Measurements from ENCODE around the gene KCND1. TPM values are rescaled to one million over a fixed set of nuclear protein-coding genes. Genes with fewer than 3 reads are reported as not detected.

KCND1 gene
- total RNA-seq, 1 donor from 2014 or later = 0.68 TPM

- no peak for ATAC-seq
- intact Hi-C loops (cut with DNase I) = no loop called here
- DNase-seq (ENCODE audit: missing footprints) = no peak
Observed at GRCh38 chrX:48978226-48978625, 6.6 kb upstream of the KCND1 start.

- ATAC-seq = no peak
Observed at GRCh38 chrX:48976086-48976485, 4.4 kb upstream of the KCND1 start.

GRCh38 chrX:48975541-48975940, 3.9 kb upstream of the KCND1 start:
- intact Hi-C loops (cut with DNase I) = no loop called here
- DNase-seq (ENCODE audit: missing footprints) (no peak), ATAC-seq (no peak)

More at GRCh38 chrX:48976086-48976485, 4.4 kb upstream of the KCND1 start:
- intact Hi-C loops (cut with DNase I) = no loop called here
- no peak for DNase-seq (ENCODE audit: missing footprints)

GRCh38 chrX:48975041-48975440, 3.4 kb upstream of the KCND1 start:
- ATAC-seq (no peak), DNase-seq (ENCODE audit: missing footprints) (no peak)
- intact Hi-C loops (cut with DNase I) = no loop called here

- no peak for ATAC-seq
- no peak for DNase-seq (ENCODE audit: missing footprints)
- intact Hi-C loops (cut with DNase I) = no loop called here
Observed at GRCh38 chrX:48974574-48974973, 2.9 kb upstream of the KCND1 start.

GRCh38 chrX:48974033-48974432, 2.4 kb upstream of the KCND1 start:
- ATAC-seq = no peak
- intact Hi-C loops (cut with DNase I) = no loop called here
- DNase-seq (ENCODE audit: missing footprints) = no peak

GRCh38 chrX:48972220-48973164, 848 bp upstream of the KCND1 start:
- ATAC-seq = peak; percentile 64
- intact Hi-C loops (cut with DNase I) = no loop called here

GRCh38 chrX:48969471-48969870, 2.2 kb downstream of the KCND1 start:
- ATAC-seq (no peak), DNase-seq (ENCODE audit: missing footprints) (no peak)

More at GRCh38 chrX:48972220-48973164, 848 bp upstream of the KCND1 start:
- no peak for DNase-seq (ENCODE audit: missing footprints)

GRCh38 chrX:48968377-48968776, 3.3 kb downstream of the KCND1 start:
- DNase-seq (ENCODE audit: missing footprints) (no peak), ATAC-seq (no peak)
- intact Hi-C loops (cut with DNase I) = no loop called here

More at GRCh38 chrX:48969471-48969870, 2.2 kb downstream of the KCND1 start:
- intact Hi-C loops (cut with DNase I) = no loop called here

GRCh38 chrX:48966796-48967579, 4.7 kb downstream of the KCND1 start:
- intact Hi-C loops (cut with DNase I) = no loop called here
- no peak for DNase-seq (ENCODE audit: missing footprints)
- no peak for ATAC-seq

GRCh38 chrX:48965959-48966358, 5.7 kb downstream of the KCND1 start:
- DNase-seq (ENCODE audit: missing footprints) = no peak
- no peak for ATAC-seq
- intact Hi-C loops (cut with DNase I) = no loop called here

- no peak for ATAC-seq
- DNase-seq (ENCODE audit: missing footprints) = no peak
- intact Hi-C loops (cut with DNase I) = no loop called here
Observed at GRCh38 chrX:48961585-48962091, 10.0 kb downstream of the KCND1 start.

- DNase-seq (ENCODE audit: missing footprints) = no peak
Observed at GRCh38 chrX:48960291-48960690, 11.4 kb downstream of the KCND1 start.

GRCh38 chrX:48958635-48959094, 13.0 kb downstream of the KCND1 start:
- ATAC-seq (peak; percentile 0), DNase-seq (ENCODE audit: missing footprints) (no peak)
- intact Hi-C loops (cut with DNase I) = loop anchor here (5.0 kb wide), 3 partner anchors 41 to 156 kb away; partner anchors contain the start of genes HDAC6, PIM2 and TFE3

More at GRCh38 chrX:48960291-48960690, 11.4 kb downstream of the KCND1 start:
- ATAC-seq = no peak
- intact Hi-C loops (cut with DNase I) = no loop called here

GRCh38 chrX:48957827-48958634, 13.6 kb downstream of the KCND1 start:
- intact Hi-C loops (cut with DNase I) = loop anchor here (5.0 kb wide), 3 partner anchors 41 to 156 kb away; partner anchors contain the start of genes HDAC6, PIM2 and TFE3
- ATAC-seq (peak; percentile 96), DNase-seq (ENCODE audit: missing footprints) (peak; percentile 98)

- DNase-seq (ENCODE audit: missing footprints) (peak; percentile 74), ATAC-seq (no peak)
- intact Hi-C loops (cut with DNase I) = loop anchor here (5.0 kb wide), 3 partner anchors 40 to 155 kb away; partner anchors contain the start of genes HDAC6, PIM2 and TFE3
Observed at GRCh38 chrX:48957477-48957826, 14.2 kb downstream of the KCND1 start, which contains the start of gene OTUD5. OTUD5 (minus strand) TSS chrX:48957607; CDS start chrX:48957570, 37 bp downstream.

- ATAC-seq = no peak
- no peak for DNase-seq (ENCODE audit: missing footprints)
- intact Hi-C loops (cut with DNase I) = loop anchor here (5.0 kb wide), 3 partner anchors 40 to 155 kb away; partner anchors contain the start of genes HDAC6, PIM2 and TFE3
Observed at GRCh38 chrX:48956728-48957414, 14.8 kb downstream of the KCND1 start.
